Caco-2 (cell line): ENCODE results near the gene GRIN2A. TPM values are rescaled to one million over a fixed set of nuclear protein-coding genes. Genes with fewer than 3 reads are reported as not detected.

Source experiments
- BruUV-seq: library from RNA; stranded (reverse); fragments of 400-500 nt; replicated peaks from 2 replicates; lab custom pipeline; 2021; lab: Mats Ljungman, UMichigan
- CTCF ChIA-PET: fragments of 300-600 bp; sonication (Branson Sonifier 250); formaldehyde crosslinking; loops from one replicate; lab custom pipeline; 2022; ENCODE audit warnings: antibody characterized with exemption; lab: Charles Lee
- POLR2A ChIA-PET: fragments of 300-600 bp; sonication (Branson Sonifier 250); formaldehyde crosslinking; loops from one replicate; lab custom pipeline; 2022; ENCODE audit warnings: antibody characterized with exemption; lab: Charles Lee
- DNase-seq, 2 experiments: peaks; one replicate each; pipeline versions ENCODE4 v3.0.0 to v3.0.0-alpha.2; 2020 to 2022
- H3K27me3 ChIP-seq: replicated peaks from 2 replicates; pipeline ENCODE4 v1.6.0; 2011; ENCODE audit warnings: low read length; ENCODE audit not compliant: control insufficient read depth, insufficient read depth
- H3K36me3 ChIP-seq: 2 replicates; pipeline ENCODE4 v1.5.1; 2011; ENCODE audit warnings: low read length; ENCODE audit not compliant: control insufficient read depth, insufficient read depth
- H3K4me1 ChIP-seq: fragments of 250-450 bp; sonication (Bioruptor Pico); 2 replicates; pipeline ENCODE4 v1.5.1; 2020; ENCODE audit warnings: mild to moderate bottlenecking
- H3K4me3 ChIP-seq: 2 replicates; pipeline ENCODE4 v1.5.1; 2011; ENCODE audit warnings: low read depth, mild to moderate bottlenecking, control low read depth, low read length
- H3K9me3 ChIP-seq: fragments of 250-450 bp; sonication (Bioruptor Pico); 2 replicates; pipeline ENCODE4 v1.5.1; 2020; ENCODE audit warnings: mild to moderate bottlenecking, moderate library complexity
- H3K27ac Mint-ChIP-seq: one replicate; pipeline ENCODE4 v1.8.0; 2022; ENCODE audit warnings: mixed read lengths; ENCODE audit not compliant: unreplicated experiment
- H3K27me3 Mint-ChIP-seq: one replicate; pipeline ENCODE4 v1.8.0; 2022; ENCODE audit warnings: mixed read lengths; ENCODE audit not compliant: insufficient read depth, unreplicated experiment
- H3K36me3 Mint-ChIP-seq: one replicate; pipeline ENCODE4 v1.8.0; 2022; ENCODE audit warnings: mild to moderate bottlenecking, mixed read lengths; ENCODE audit not compliant: insufficient read depth, unreplicated experiment
- H3K4me1 Mint-ChIP-seq: one replicate; pipeline ENCODE4 v1.8.0; 2022; ENCODE audit warnings: low read depth, mixed read lengths; ENCODE audit not compliant: unreplicated experiment
- H3K4me3 Mint-ChIP-seq: one replicate; pipeline ENCODE4 v1.8.0; 2022; ENCODE audit warnings: mild to moderate bottlenecking, moderate library complexity, mixed read lengths; ENCODE audit not compliant: unreplicated experiment
- H3K9me3 Mint-ChIP-seq: one replicate; pipeline ENCODE4 v1.8.0; 2022; ENCODE audit warnings: mixed read lengths; ENCODE audit not compliant: unreplicated experiment
- intact Hi-C: fragments of 100-400 bp; cut with micrococcal nuclease; formaldehyde crosslinking; loops from one replicate; pipeline ENCODE4 v1.10.0; 2022; ENCODE audit not compliant: unreplicated experiment
- total RNA-seq: library from RNA; stranded (reverse); gene quantifications from 2 replicates; pipeline ENCODE4 v1.2.3, GENCODE V29; 2022
- TF ChIP-seq, protein P1 (sequence below), 2 experiments: fragments of 200-600 bp in 1 of 2; IDR thresholded peaks; 1 replicate in 1 of 2; 2 replicates in 1 of 2; pipeline versions ENCODE4 v1.5.1 to v1.8.0; 2011 to 2022; ENCODE audit warnings: antibody characterized with exemption in 1 of 2, control low read depth in 1 of 2, inconsistent platforms in 1 of 2, low read depth in 1 of 2, low read length in 1 of 2, mild to moderate bottlenecking in 1 of 2, moderate library complexity in 1 of 2; ENCODE audit not compliant: insufficient read depth in 1 of 2, severe bottlenecking in 1 of 2, unreplicated experiment in 1 of 2

GRIN2A gene
- total RNA-seq, 1 experiment from 2014 or later: 0.54 TPM

DNA sequence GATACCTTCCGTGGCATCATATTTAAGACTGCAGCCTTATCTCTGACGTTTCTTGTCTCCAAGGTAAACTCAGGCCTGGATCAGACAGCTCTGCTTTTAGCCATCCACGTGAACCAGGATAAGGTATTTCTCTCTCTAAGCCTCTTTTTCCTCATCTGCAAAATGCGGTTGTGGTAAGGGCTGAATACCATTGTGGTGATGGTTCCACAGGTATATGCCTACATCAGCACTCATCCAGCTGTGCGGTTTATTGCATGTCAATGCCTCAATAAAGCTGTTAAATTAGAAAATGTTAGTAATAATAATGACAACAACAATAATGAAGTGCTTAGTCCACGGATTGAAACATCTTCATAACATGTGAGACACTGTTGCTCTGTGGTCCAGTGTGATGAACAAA, 104.4 kb downstream of the GRIN2A start:
- Histone ChIP-seq H3K36me3 (no peaks in the 10 kb centered on the region), H3K4me1 (peaks cover 26% of the 10 kb centered on the region), H3K4me3 (no peak overlapping the region), H3K27me3 (no peaks in the 10 kb centered on the region), H3K9me3 (no peaks in the 10 kb centered on the region)
- DNase-seq: no peak
- peaks cover 11% of the 10 kb centered on the region for H3K4me1 Mint-ChIP-seq
- no TSS peak for BruUV-seq
- CTCF ChIA-PET: no interaction called here
- intact Hi-C loops: no loop called here
- H3K27ac Mint-ChIP-seq: no peak overlapping the region
- no peak overlapping the region for H3K4me3 Mint-ChIP-seq
- no peaks in the 10 kb centered on the region for H3K27me3 Mint-ChIP-seq
- H3K9me3 Mint-ChIP-seq: no peaks in the 10 kb centered on the region
- TF ChIP-seq, protein P1, sequence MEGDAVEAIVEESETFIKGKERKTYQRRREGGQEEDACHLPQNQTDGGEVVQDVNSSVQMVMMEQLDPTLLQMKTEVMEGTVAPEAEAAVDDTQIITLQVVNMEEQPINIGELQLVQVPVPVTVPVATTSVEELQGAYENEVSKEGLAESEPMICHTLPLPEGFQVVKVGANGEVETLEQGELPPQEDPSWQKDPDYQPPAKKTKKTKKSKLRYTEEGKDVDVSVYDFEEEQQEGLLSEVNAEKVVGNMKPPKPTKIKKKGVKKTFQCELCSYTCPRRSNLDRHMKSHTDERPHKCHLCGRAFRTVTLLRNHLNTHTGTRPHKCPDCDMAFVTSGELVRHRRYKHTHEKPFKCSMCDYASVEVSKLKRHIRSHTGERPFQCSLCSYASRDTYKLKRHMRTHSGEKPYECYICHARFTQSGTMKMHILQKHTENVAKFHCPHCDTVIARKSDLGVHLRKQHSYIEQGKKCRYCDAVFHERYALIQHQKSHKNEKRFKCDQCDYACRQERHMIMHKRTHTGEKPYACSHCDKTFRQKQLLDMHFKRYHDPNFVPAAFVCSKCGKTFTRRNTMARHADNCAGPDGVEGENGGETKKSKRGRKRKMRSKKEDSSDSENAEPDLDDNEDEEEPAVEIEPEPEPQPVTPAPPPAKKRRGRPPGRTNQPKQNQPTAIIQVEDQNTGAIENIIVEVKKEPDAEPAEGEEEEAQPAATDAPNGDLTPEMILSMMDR (IDR thresholded peaks at IDR 0.05; ENCODE audit: insufficient read depth in 1 of 2, low read depth in 1 of 2, low read length in 1 of 2, severe bottlenecking in 1 of 2, unreplicated experiment in 1 of 2): no peak
- no peaks in the 10 kb centered on the region for H3K36me3 Mint-ChIP-seq
- POLR2A ChIA-PET: no interaction called here

DNA sequence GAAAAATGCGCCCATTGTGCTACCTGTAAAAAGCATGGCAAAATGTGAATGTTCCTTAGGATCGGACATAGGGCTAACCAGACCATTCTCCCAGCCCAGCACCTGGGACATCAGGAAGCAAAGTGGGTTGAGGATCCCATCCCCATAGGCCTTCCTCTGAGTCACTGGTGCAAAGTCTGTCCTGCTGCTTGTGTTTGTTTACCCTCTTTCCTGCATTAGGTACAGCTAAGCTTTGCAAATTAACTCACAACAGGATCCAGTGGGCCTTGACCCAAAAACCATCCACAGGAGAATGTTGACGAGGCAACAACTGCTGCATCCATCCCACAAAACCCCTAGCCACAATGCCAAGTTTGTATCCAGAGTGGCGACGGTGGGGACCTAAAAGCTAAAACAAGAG, 106.2 kb downstream of the GRIN2A start:
- H3K36me3 Mint-ChIP-seq: no peaks in the 10 kb centered on the region
- no peak overlapping the region for H3K27ac Mint-ChIP-seq
- TF ChIP-seq, protein P1 (IDR thresholded peaks at IDR 0.05; ENCODE audit: insufficient read depth in 1 of 2, low read depth in 1 of 2, low read length in 1 of 2, severe bottlenecking in 1 of 2, unreplicated experiment in 1 of 2): no peak
- H3K4me1 Mint-ChIP-seq: peaks cover 9% of the 10 kb centered on the region
- no peaks in the 10 kb centered on the region for H3K27me3 Mint-ChIP-seq
- Histone ChIP-seq H3K9me3 (no peaks in the 10 kb centered on the region), H3K4me3 (no peak overlapping the region), H3K4me1 (peaks cover 23% of the 10 kb centered on the region), H3K27me3 (no peaks in the 10 kb centered on the region), H3K36me3 (no peaks in the 10 kb centered on the region)
- no peak for DNase-seq
- no TSS peak for BruUV-seq
- POLR2A ChIA-PET: interaction anchor here (0.6 kb wide), 1 partner anchor 244 kb away, joined by 10 read pairs; no protein-coding TSS in a partner anchor
- intact Hi-C loops: no loop called here
- H3K4me3 Mint-ChIP-seq: no peak overlapping the region
- no peaks in the 10 kb centered on the region for H3K9me3 Mint-ChIP-seq
- CTCF ChIA-PET: no interaction called here

DNA sequence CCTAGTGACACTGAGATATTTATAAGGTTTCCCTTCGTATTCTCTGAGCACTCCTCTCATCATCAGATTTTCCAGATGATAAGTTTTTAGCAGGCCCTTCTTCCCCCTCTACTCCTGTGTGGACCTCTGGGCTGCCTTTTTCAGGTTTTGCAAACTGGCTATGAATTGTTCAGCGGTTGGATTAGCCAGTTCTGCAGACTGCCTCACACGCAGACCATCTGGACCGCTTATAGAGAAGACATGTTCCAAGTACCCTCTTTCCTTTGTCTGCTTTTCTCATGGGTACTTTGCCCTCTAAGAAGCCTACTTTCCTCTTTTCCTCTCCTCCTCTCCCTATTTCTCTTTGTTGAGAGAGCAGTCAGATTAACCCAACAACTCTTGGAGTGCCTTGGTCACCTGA, 111.6 kb downstream of the GRIN2A start:
- peaks cover 5% of the 10 kb centered on the region for H3K27me3 Mint-ChIP-seq

More for the DNA sequence above, 111.6 kb downstream of the GRIN2A start:
- Histone ChIP-seq H3K36me3 (no peaks in the 10 kb centered on the region), H3K4me1 (no peaks in the 10 kb centered on the region), H3K4me3 (no peak overlapping the region), H3K27me3 (no peaks in the 10 kb centered on the region), H3K9me3 (no peaks in the 10 kb centered on the region)
- H3K9me3 Mint-ChIP-seq: no peaks in the 10 kb centered on the region
- ChIA-PET CTCF (no interaction called here), POLR2A (no interaction called here)
- no peaks in the 10 kb centered on the region for H3K36me3 Mint-ChIP-seq
- no TSS peak for BruUV-seq
- H3K4me1 Mint-ChIP-seq: no peaks in the 10 kb centered on the region
- DNase-seq: no peak
- no peak overlapping the region for H3K4me3 Mint-ChIP-seq
- TF ChIP-seq, protein P1 (IDR thresholded peaks at IDR 0.05; ENCODE audit: insufficient read depth in 1 of 2, low read depth in 1 of 2, low read length in 1 of 2, severe bottlenecking in 1 of 2, unreplicated experiment in 1 of 2): no peak
- H3K27ac Mint-ChIP-seq: no peak overlapping the region
- intact Hi-C loops: no loop called here
